Activated CD4-positive, alpha-beta memory T cell treated with anti-CD3 and anti-CD28 coated beads for 36 hours (primary cell): ENCODE measurements around the gene NAA60. TPM values are rescaled to one million over a fixed set of nuclear protein-coding genes. Genes with fewer than 3 reads are reported as not detected.
"Not testable (repeated sequence)": the region's sequence is repeated elsewhere in the genome, so short reads cannot be mapped to it uniquely, and the experiment has no call there.

Experiments
- CTCF ChIA-PET: fragments of 350-600 bp; sonication (Branson Sonifier 250); formaldehyde crosslinking; loops from one replicate; lab custom pipeline; 2021; ENCODE audit warnings: antibody characterized with exemption, inconsistent platforms; lab: Charles Lee
- POLR2A ChIA-PET: fragments of 350-600 bp; sonication (Branson Sonifier 250); formaldehyde crosslinking; loops from one replicate; lab custom pipeline; 2021; ENCODE audit warnings: antibody characterized with exemption; lab: Charles Lee
- DNase-seq: peaks from one replicate; pipeline ENCODE4 v3.0.0-alpha.2; 2020
- H3K27ac Mint-ChIP-seq: one replicate; pipeline ENCODE4 v1.8.0; 2021; ENCODE audit warnings: mixed read lengths
- H3K27me3 Mint-ChIP-seq: one replicate; pipeline ENCODE4 v1.8.0; 2021; ENCODE audit warnings: mixed read lengths
- H3K36me3 Mint-ChIP-seq: one replicate; pipeline ENCODE4 v1.8.0; 2021; ENCODE audit warnings: mixed read lengths
- H3K4me1 Mint-ChIP-seq: one replicate; pipeline ENCODE4 v1.8.0; 2021; ENCODE audit warnings: low read depth, mixed read lengths
- H3K4me3 Mint-ChIP-seq: one replicate; pipeline ENCODE4 v1.8.0; 2021; ENCODE audit warnings: mild to moderate bottlenecking, mixed read lengths
- H3K9me3 Mint-ChIP-seq: one replicate; pipeline ENCODE4 v1.8.0; 2021; ENCODE audit warnings: mixed read lengths
- intact Hi-C: fragments of 100-400 bp; cut with micrococcal nuclease; formaldehyde crosslinking; loops from one replicate; pipeline ENCODE4 v1.15.1; 2023
- total RNA-seq, 2 experiments: library from RNA; stranded (reverse); gene quantifications; one replicate each; pipeline ENCODE4 v1.2.3, GENCODE V29; 2021

Gene NAA60
- total RNA-seq, 2 experiments from 2014 or later = 26.9 to 34.1 TPM

DNA sequence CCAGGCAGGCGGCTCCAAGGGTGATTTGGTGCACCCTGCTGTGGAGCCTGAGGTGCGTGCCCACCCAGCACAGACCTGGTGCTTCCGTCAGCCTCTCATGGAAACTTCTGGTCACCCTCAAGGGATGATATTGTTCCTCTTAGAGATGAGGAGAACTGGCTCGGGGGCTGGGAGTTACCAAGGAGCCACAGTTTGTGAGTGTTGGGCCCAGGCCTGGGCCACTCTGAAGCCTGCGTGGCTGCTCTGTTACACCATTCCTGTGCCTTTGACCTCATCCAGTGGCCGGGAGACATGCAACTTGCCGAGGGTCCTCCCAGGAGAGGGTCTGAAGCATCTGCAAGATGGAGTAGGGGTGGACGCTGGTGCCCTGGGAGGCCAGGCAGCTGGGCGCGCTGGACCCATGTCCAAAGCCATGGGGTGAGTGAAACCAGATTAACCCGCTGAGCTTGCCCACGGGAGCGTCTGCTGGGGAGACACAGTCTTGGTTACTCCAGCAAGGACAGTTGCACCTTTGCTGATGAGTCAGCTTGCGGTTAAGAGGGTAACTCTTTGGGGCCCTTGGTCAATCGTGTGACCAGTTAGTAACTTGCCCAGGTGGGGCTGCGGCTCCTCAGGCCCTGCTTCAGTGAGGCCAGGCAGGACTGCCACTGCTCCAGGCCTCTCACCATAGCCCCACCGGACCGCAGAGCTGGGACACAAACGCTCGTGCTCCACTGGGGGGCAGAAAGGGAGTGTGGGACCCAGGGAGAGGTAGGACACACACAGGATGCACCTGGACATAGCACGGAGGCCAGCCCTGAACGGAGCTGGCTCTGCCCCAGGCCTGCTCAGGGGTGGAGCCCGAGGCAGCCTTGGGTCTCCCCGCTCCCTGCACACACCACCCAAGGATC, 44.3 kb downstream of the NAA60 start:
- peaks cover 9% of the 10 kb centered on the region for H3K36me3 Mint-ChIP-seq
- CTCF ChIA-PET = no interaction called here
- POLR2A ChIA-PET = no interaction called here
- no peak overlapping the region for H3K4me3 Mint-ChIP-seq
- DNase-seq = no peak
- no peaks in the 10 kb centered on the region for H3K9me3 Mint-ChIP-seq
- intact Hi-C loops = no loop called here
- H3K27me3 Mint-ChIP-seq = no peaks in the 10 kb centered on the region
- no peaks in the 10 kb centered on the region for H3K4me1 Mint-ChIP-seq
- no peak overlapping the region for H3K27ac Mint-ChIP-seq

DNA sequence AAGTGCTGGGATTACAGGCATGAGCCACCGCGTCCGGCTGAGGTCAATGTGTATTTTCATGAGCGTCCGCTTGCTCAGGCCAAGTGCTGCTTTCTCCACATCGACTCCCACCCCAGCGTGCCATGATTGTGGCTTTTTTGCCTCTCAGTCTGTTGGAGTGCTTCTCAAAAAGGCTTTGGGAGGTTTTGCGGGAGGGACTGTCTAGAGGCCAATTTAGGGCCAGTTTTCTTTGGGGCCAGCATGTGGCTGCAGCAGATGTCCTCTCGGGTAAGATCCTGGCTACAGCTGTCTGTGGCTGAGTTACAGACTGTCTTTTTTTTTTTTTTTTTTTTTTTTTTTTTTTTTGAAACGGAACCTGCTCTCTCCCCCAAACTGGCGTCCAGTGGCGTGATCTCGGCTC, 45.3 kb downstream of the NAA60 start:
- H3K36me3 Mint-ChIP-seq = peaks cover 2% of the 10 kb centered on the region
- DNase-seq = no peak
- no peak overlapping the region for H3K4me3 Mint-ChIP-seq
- no peaks in the 10 kb centered on the region for H3K9me3 Mint-ChIP-seq
- intact Hi-C loops = no loop called here
- no peaks in the 10 kb centered on the region for H3K27me3 Mint-ChIP-seq
- ChIA-PET POLR2A (no interaction called here), CTCF (no interaction called here)
- H3K4me1 Mint-ChIP-seq = no peaks in the 10 kb centered on the region
- H3K27ac Mint-ChIP-seq = no peak overlapping the region

DNA sequence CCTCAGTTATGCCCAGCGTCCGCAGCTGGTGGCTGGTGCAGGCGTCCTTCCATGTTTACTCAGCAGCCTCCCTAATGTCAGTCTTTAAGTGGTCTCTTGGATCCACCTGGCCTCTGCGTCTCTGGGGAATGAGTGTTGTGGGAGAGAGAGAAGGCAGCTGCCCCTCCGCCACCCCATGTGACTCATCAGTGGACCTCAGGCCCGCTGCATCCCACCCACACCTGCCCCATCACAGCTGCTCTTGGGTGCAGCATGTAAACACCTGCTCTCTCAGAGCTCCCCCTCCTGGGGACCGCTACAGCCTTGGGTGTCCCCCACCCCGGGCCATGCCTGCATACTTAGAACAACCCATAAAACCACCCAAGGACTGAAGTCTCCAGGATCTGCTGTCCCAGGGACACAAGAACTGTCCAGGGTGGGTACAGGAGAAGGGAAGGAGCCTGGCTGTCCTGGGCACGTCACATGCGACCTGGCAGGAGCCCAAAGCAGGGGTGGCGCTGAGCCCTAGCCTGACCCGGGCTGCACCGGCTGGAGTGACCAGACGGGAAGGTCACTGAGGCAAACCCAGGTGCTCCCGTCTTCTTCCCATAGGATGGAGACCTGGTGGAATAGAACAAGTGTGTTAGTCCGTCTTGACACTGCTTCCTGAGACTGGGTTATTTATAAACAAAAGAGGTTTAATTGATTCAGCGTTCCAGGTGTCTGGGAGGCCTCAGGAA, 47.6 kb downstream of the NAA60 start:
- DNase-seq = peak; percentile 26
- Mint-ChIP-seq H3K36me3 (no peaks in the 10 kb centered on the region), H3K9me3 (no peaks in the 10 kb centered on the region), H3K4me3 (no peak overlapping the region), H3K4me1 (no peaks in the 10 kb centered on the region), H3K27me3 (no peaks in the 10 kb centered on the region), H3K27ac (no peak overlapping the region)
- intact Hi-C loops = no loop called here
- ChIA-PET POLR2A (interaction anchor here (0.5 kb wide), 1 partner anchor 29 kb away, joined by 3 read pairs; no protein-coding TSS in a partner anchor), CTCF (interaction anchor here (0.6 kb wide), 1 partner anchor 463 kb away, joined by 3 read pairs; no protein-coding TSS in a partner anchor)

DNA sequence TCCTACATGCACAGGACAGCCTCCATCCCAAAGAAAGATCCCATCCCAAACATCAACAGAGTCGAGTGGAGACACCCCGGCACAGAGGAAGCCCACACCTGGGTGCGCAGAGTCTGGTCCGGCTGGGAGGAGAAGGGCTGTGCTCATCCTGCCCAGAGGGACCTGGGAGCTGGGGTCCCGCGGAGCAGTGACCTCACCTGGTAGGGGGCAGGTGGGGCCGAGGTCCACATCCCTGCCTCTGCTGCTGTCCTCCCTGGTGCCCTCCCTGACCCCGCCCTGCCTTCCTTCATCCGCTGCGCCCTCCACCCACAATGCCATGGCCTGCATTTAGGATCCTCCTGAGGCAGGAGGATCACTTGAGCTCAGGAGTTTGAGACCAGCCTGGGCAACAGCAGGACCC, 48.9 kb downstream of the NAA60 start:
- Mint-ChIP-seq H3K27me3 (no peaks in the 10 kb centered on the region), H3K4me1 (no peaks in the 10 kb centered on the region), H3K4me3 (no peak overlapping the region), H3K36me3 (no peaks in the 10 kb centered on the region), H3K27ac (no peak overlapping the region), H3K9me3 (no peaks in the 10 kb centered on the region)
- ChIA-PET POLR2A (no interaction called here), CTCF (no interaction called here)
- no peak for DNase-seq
- intact Hi-C loops = no loop called here

DNA sequence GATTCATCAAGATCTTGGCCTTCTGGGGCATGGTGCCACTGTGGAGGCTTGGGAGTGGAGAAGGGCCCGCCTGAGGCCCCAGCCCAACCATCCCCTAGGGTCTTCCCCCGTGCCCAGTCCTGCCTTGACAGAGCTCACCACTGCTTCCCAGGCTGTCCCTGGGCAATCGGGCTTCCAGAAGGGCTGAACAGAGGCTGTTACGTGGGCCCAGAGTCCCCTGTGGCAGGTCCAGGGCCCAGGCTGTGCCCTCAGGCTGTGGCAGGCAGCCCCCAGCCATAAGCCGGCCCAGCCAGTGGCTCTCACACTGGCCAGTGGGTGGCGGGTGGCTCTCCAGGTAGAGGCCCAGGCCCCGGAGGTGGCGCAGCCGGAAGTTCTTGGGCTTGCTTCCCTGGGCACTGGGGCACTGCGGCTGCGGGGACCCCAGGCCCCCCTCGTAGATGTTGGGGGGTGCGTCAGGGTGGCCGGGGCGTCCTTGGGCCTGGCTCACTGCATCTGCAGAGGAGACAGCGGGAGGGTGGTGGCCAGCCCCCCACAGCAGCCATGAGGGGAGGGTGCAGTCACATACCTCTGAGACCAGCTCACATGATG, 51.0 kb downstream of the NAA60 start:
- POLR2A ChIA-PET = no interaction called here

DNA sequence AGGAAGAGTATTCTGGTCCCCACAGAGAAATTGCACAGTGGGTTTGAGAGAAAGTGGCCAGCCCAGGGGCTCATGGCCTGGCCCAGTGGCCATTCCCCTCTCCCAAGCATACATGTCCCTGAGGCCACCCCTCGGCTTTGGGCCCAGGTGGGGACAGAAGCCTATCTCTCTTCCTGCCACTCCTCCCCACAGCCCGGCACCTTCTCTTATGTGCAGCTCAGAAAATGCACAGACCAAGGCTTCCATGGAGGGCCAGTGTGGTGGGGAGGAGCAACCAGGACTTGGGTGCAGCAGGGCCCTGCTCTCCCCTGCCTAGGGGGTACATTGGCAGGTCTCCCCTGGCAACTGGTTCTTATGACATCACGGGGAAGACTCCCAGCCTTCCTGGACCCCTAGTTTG, 51.7 kb downstream of the NAA60 start, which contains the start of gene C16orf90:
TSS of gene C16orf90 (minus strand) at position 314 of the 400 bp plus-strand sequence. CDS start at position 246, 68 bp downstream.
- no peak within 1 kb of the TSS for H3K27ac Mint-ChIP-seq
- DNase-seq = no peak
- intact Hi-C loops = no loop called here
- peaks cover 4% of the 10 kb centered on the region for H3K4me1 Mint-ChIP-seq
- no peaks in the 10 kb centered on the region for H3K9me3 Mint-ChIP-seq
- H3K36me3 Mint-ChIP-seq = no peaks in the 10 kb centered on the region
- ChIA-PET POLR2A (no interaction called here), CTCF (no interaction called here)
- H3K27me3 Mint-ChIP-seq = no peaks in the 10 kb centered on the region
- no peak within 1 kb of the TSS for H3K4me3 Mint-ChIP-seq

More for the DNA sequence above, 51.0 kb downstream of the NAA60 start:
- Mint-ChIP-seq H3K27ac (no peak overlapping the region), H3K4me1 (peaks cover under 1% of the 10 kb centered on the region), H3K27me3 (no peaks in the 10 kb centered on the region), H3K36me3 (no peaks in the 10 kb centered on the region), H3K9me3 (no peaks in the 10 kb centered on the region), H3K4me3 (no peak overlapping the region)
- intact Hi-C loops = no loop called here
- DNase-seq = no peak
- CTCF ChIA-PET = no interaction called here

DNA sequence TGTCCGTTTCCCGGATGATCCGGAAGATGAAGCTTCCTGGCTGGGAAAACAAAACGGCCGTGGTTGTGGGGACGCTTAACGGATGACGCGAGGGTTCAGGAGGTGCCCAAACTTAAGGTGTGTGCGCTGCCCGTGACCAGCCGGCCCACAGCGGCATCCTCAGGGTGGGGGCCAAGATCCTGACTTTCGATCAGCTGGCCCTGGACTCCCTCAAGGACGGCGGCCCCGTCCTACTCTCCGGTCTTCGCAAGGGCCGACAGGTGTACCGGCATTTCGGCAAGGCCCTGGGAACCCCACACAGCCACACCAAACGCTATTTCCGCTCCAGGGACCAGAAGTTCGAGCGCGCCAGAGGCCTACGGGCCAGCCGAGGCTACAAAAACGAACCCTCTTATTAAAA, 52.9 kb downstream of the NAA60 start:
- Mint-ChIP-seq H3K27me3 (no peaks in the 10 kb centered on the region), H3K27ac (no peak overlapping the region), H3K4me3 (no peak overlapping the region), H3K9me3 (no peaks in the 10 kb centered on the region), H3K36me3 (no peaks in the 10 kb centered on the region), H3K4me1 (peaks cover 13% of the 10 kb centered on the region)
- ChIA-PET POLR2A (no interaction called here), CTCF (no interaction called here)
- intact Hi-C loops = no loop called here
- no peak for DNase-seq

DNA sequence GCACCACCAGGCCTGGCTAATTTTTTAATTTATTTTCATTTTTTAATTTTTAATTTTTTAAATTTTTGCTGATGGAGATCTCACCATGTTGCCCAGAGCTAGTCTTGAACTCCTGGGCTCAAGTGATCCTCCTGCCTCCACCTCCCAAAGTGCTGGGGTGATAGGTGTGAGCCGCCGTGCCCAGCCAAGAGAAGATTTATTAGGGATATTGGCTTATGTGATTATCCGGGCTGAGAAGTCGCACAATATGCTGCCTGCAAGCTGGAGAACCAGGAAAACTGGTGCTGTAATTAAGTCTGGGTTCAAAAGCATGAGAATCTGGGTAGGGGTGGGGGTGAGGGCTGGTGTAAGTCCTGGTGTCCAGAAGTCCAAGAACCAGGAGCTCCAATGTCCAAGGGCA, 54.3 kb downstream of the NAA60 start:
- Mint-ChIP-seq H3K36me3 (no peaks in the 10 kb centered on the region), H3K9me3 (no peaks in the 10 kb centered on the region), H3K27ac (no peak overlapping the region), H3K27me3 (no peaks in the 10 kb centered on the region), H3K4me1 (peaks cover 27% of the 10 kb centered on the region), H3K4me3 (no peak overlapping the region)
- CTCF ChIA-PET = no interaction called here
- intact Hi-C loops = no loop called here
- POLR2A ChIA-PET = no interaction called here
- DNase-seq = no peak

DNA sequence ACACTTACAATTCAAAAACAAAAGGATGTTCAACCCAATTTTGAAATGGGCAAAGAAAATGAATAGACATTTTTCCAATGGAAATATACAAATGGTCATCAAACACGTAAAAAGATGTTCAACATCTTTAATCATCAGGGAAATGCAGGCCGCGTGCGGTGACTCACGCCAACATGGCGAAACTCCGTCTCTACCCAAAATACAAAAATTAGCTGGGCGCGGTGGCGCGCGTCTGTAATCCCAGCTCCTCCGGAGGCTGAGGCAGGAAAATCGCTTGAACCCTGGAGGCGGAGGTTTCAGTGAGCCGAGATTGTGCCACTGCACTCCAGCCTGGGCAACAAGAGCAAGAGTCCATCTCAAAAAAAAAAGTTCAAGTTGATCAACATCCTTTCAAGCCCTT, 55.5 kb downstream of the NAA60 start:
- H3K27ac Mint-ChIP-seq = no peak overlapping the region
- CTCF ChIA-PET = interaction anchor here (0.9 kb wide), 1 partner anchor 106 kb away, joined by 4 read pairs; no protein-coding TSS in a partner anchor
- no peak for DNase-seq
- peaks cover 37% of the 10 kb centered on the region for H3K4me1 Mint-ChIP-seq
- H3K4me3 Mint-ChIP-seq = no peak overlapping the region
- no peaks in the 10 kb centered on the region for H3K9me3 Mint-ChIP-seq
- no peaks in the 10 kb centered on the region for H3K36me3 Mint-ChIP-seq
- intact Hi-C loops = no loop called here
- H3K27me3 Mint-ChIP-seq = no peaks in the 10 kb centered on the region
- POLR2A ChIA-PET = no interaction called here

DNA sequence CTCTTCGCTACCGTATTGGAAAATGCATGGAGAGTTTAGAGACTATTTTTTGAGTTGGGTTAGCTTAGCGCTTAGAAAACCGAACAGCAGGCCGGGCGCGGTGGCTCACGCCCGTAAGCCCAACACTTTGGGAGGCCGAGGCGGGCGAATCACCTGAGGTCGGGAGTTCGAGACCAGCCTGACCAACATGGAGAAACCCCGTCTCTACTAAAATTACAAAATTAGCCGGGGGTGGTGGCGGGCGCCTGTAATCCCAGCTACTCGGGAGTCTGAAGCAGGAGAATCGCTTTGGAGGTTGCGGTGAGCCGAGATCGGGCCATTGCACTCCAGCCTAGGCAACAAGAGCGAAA, 57.9 kb downstream of the NAA60 start:
- not testable (repeated sequence) for DNase-seq, H3K27me3 Mint-ChIP-seq, H3K9me3 Mint-ChIP-seq
- ChIA-PET POLR2A (interaction anchor here (1.5 kb wide), 1 partner anchor 12 kb away, joined by 3 read pairs; no protein-coding TSS in a partner anchor), CTCF (interaction anchor here (0.9 to 2.4 kb wide), 3 partner anchors 44 to 351 kb away, joined by 4 to 14 read pairs (median 4); partner anchors contain the start of genes ZNF174 and ZSCAN32)
- intact Hi-C loops = loop anchor here (2.0 to 10.0 kb wide), 4 partner anchors 73 to 349 kb away; partner anchors contain the start of genes NLRC3, OR1F1 and ZNF263
- peaks cover 55% of the 10 kb centered on the region for H3K4me1 Mint-ChIP-seq
- peak overlapping the region; percentile 91 for H3K27ac Mint-ChIP-seq
- H3K4me3 Mint-ChIP-seq = peak overlapping the region; percentile 94
- H3K36me3 Mint-ChIP-seq = peaks cover 15% of the 10 kb centered on the region

DNA sequence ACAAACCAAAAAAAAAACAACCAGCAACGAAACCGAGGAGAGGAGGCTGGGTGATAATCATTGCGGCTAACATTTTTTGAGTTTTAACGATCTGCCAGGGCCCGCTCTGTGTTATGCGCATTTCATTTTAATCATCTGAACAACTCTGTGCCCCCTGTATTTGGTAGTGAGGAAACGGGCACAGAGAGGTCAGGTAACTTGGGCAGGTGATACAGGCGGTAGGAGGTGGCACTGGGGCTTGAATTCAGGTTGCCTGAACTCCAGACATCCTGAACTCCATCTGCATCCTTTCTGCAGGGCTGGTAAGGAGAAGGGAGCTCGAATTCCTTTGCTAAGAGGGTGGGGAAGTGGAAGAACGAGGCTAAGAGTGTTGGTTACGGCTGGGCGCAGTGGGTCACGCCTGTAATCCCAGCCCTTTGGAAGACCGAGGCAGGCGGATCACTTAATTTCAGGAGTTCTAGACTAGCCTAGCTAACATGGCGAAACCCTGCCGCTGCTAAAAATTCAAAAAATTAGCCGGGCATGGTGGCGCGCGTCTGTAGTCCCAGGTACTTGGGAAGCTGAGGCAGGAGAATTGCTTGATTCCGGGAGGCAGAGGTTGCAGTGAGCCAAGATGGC, 58.4 kb downstream of the NAA60 start:
- Mint-ChIP-seq H3K36me3 (peaks cover 15% of the 10 kb centered on the region), H3K9me3 (no peaks in the 10 kb centered on the region), H3K4me1 (peaks cover 55% of the 10 kb centered on the region), H3K27ac (peak overlapping the region; percentile 91), H3K27me3 (no peaks in the 10 kb centered on the region), H3K4me3 (peak overlapping the region; percentile 94)
- intact Hi-C loops = loop anchor here (2.0 to 10.0 kb wide), 4 partner anchors 73 to 350 kb away; partner anchors contain the start of genes NLRC3, OR1F1 and ZNF263
- no peak for DNase-seq
- CTCF ChIA-PET = interaction anchor here (0.9 to 2.4 kb wide), 3 partner anchors 45 to 351 kb away, joined by 4 to 14 read pairs (median 4); partner anchors contain the start of genes ZNF174 and ZSCAN32
- POLR2A ChIA-PET = interaction anchor here (1.5 kb wide), 1 partner anchor 12 kb away, joined by 3 read pairs; no protein-coding TSS in a partner anchor
